GM18909 (cell line): ENCODE measurements around the gene GRIN2A.

ENCODE experiments used
- ATAC-seq: cut with Tn5 transposase; IDR thresholded peaks from one replicate; pipeline ENCODE4 v1.9.1; 2021; ENCODE audit warnings: mild to moderate bottlenecking; ENCODE audit not compliant: unreplicated experiment, poor library complexity

Gene GRIN2A

GRCh38 chr16:10040136-10041080 lies 141.8 kb downstream of the GRIN2A start:
- no peak for ATAC-seq

GRCh38 chr16:10039220-10040096 lies 142.8 kb downstream of the GRIN2A start:
- ATAC-seq = no peak

GRCh38 chr16:10037751-10038150 lies 144.5 kb downstream of the GRIN2A start:
- ATAC-seq = no peak

- ATAC-seq = no peak
These were observed 145.3 kb downstream of the GRIN2A start for GRCh38 chr16:10036956-10037355.

- no peak for ATAC-seq
These were observed 148.7 kb downstream of the GRIN2A start for GRCh38 chr16:10033556-10033955.

GRCh38 chr16:10031955-10032354 lies 150.3 kb downstream of the GRIN2A start:
- ATAC-seq = no peak

GRCh38 chr16:10031473-10031872 lies 150.8 kb downstream of the GRIN2A start:
- ATAC-seq = no peak

GRCh38 chr16:10028644-10029043 lies 153.6 kb downstream of the GRIN2A start:
- no peak for ATAC-seq

GRCh38 chr16:10027553-10027952 lies 154.7 kb downstream of the GRIN2A start:
- no peak for ATAC-seq

- no peak for ATAC-seq
These were observed 155.6 kb downstream of the GRIN2A start for GRCh38 chr16:10026593-10026992.

- no peak for ATAC-seq
These were observed 160.1 kb downstream of the GRIN2A start for GRCh38 chr16:10022098-10022497.

- ATAC-seq = no peak
These were observed 161.4 kb downstream of the GRIN2A start for GRCh38 chr16:10020866-10021265.

GRCh38 chr16:10016752-10017151 lies 165.5 kb downstream of the GRIN2A start:
- no peak for ATAC-seq

- no peak for ATAC-seq
These were observed 166.8 kb downstream of the GRIN2A start for GRCh38 chr16:10015397-10015796.

- ATAC-seq = no peak
These were observed 168.5 kb downstream of the GRIN2A start for GRCh38 chr16:10013774-10014173.

GRCh38 chr16:10013364-10013763 lies 168.9 kb downstream of the GRIN2A start:
- no peak for ATAC-seq

GRCh38 chr16:10009684-10010083 lies 172.5 kb downstream of the GRIN2A start:
- no peak for ATAC-seq

- no peak for ATAC-seq
These were observed 178.7 kb downstream of the GRIN2A start for GRCh38 chr16:10003486-10003885.

GRCh38 chr16:10001258-10001775 lies 180.9 kb downstream of the GRIN2A start:
- ATAC-seq = no peak

GRCh38 chr16:9996221-9996620 lies 186.0 kb downstream of the GRIN2A start:
- no peak for ATAC-seq

- ATAC-seq = no peak
These were observed 189.8 kb downstream of the GRIN2A start for GRCh38 chr16:9992441-9992840.
